H1 (cell line): ENCODE measurements around the gene PRICKLE2. TPM values are rescaled to one million over a fixed set of nuclear protein-coding genes. Genes with fewer than 3 reads are reported as not detected.

ENCODE experiments used
- CTCF ChIA-PET: fragments of 300-600 bp; sonication (Branson Sonifier 250); formaldehyde crosslinking; loops from one replicate; lab custom pipeline; 2021; ENCODE audit not compliant: partially characterized antibody; lab: Charles Lee
- POLR2A ChIA-PET: fragments of 300-600 bp; sonication (Branson Sonifier 250); formaldehyde crosslinking; loops from one replicate; lab custom pipeline; 2021; ENCODE audit warnings: inconsistent platforms; ENCODE audit not compliant: partially characterized antibody; lab: Charles Lee
- DNase-seq, 2 experiments: peaks; one replicate each; pipeline versions ENCODE4 v3.0.0 to v3.0.0-alpha.2; 2010 to 2022; ENCODE audit warnings: low spot score in 2 of 2, low read depth in 1 of 2, mixed read lengths in 1 of 2
- FAIRE-seq: peaks from 2 replicates; lab custom pipeline; 2011; peaks lifted over from hg19 to GRCh38; lab: Jason Lieb, UNC
- H2AFZ ChIP-seq: 2 replicates; pipeline ENCODE4 v1.8.1; 2012; ENCODE audit warnings: low read length, inconsistent platforms
- H2AK5ac ChIP-seq: 2 replicates; pipeline ENCODE4 v1.6.1; 2013; ENCODE audit warnings: low read depth, low read length
- H2BK120ac ChIP-seq: replicated peaks from 2 replicates; pipeline ENCODE3; 2013; ENCODE audit warnings: low read depth, low read length, inconsistent platforms
- H2BK12ac ChIP-seq: 2 replicates; pipeline ENCODE4 v1.6.1; 2013; ENCODE audit warnings: low read depth, low read length
- H2BK15ac ChIP-seq: 2 replicates; pipeline ENCODE4 v1.6.1; 2013; ENCODE audit warnings: low read length
- H2BK20ac ChIP-seq: 2 replicates; pipeline ENCODE4 v1.6.1; 2013; ENCODE audit warnings: low read length
- H2BK5ac ChIP-seq: 2 replicates; pipeline ENCODE4 v1.6.1; 2013; ENCODE audit warnings: low read depth, low read length
- H3K14ac ChIP-seq: 2 replicates; pipeline ENCODE4 v1.6.1; 2013; ENCODE audit warnings: inconsistent platforms; ENCODE audit not compliant: insufficient read length
- H3K18ac ChIP-seq: 2 replicates; pipeline ENCODE4 v1.6.1; 2013; ENCODE audit warnings: low read length; ENCODE audit errors: extremely low read depth
- H3K23ac ChIP-seq: 2 replicates; pipeline ENCODE4 v1.6.1; 2013; ENCODE audit warnings: inconsistent platforms; ENCODE audit not compliant: insufficient read length
- H3K23me2 ChIP-seq: 2 replicates; pipeline ENCODE4 v1.6.1; 2013; ENCODE audit warnings: low read depth, low read length
- H3K27ac ChIP-seq: 2 replicates; pipeline ENCODE4 v1.6.1; 2011; ENCODE audit warnings: low read depth, low read length, inconsistent platforms
- H3K27me3 ChIP-seq, 4 experiments: replicated peaks in 1 of 4; 1 replicate in 1 of 4; 2 replicates in 3 of 4; pipeline versions ENCODE4 v1.6.1 to v1.8.1; 2011 to 2013; ENCODE audit warnings: low read length in 3 of 4, mild to moderate bottlenecking in 3 of 4, inconsistent platforms in 2 of 4, mixed read lengths in 2 of 4, moderate library complexity in 1 of 4; ENCODE audit not compliant: control insufficient read depth in 3 of 4, insufficient read depth in 3 of 4; ENCODE audit errors: extremely low read depth in 1 of 4
- H3K36me3 ChIP-seq, 4 experiments: 2 replicates each; pipeline versions ENCODE4 v1.6.1 to v1.8.1; 2011 to 2013; ENCODE audit warnings: mild to moderate bottlenecking in 4 of 4, low read length in 3 of 4, moderate library complexity in 2 of 4, control low read depth in 1 of 4, inconsistent platforms in 1 of 4; ENCODE audit not compliant: insufficient read depth in 4 of 4, control insufficient read depth in 2 of 4
- H3K4ac ChIP-seq: replicated peaks from 2 replicates; pipeline ENCODE3; 2013; ENCODE audit warnings: low read length, low read depth, mixed read lengths, inconsistent platforms; ENCODE audit not compliant: insufficient read length
- H3K4me1 ChIP-seq, 4 experiments: replicated peaks in 1 of 4; 1 replicate in 1 of 4; 2 replicates in 3 of 4; pipeline versions ENCODE4 v1.6.1 to v1.8.1; 2011 to 2013; ENCODE audit warnings: low read length in 3 of 4, inconsistent platforms in 2 of 4, mixed read lengths in 1 of 4; ENCODE audit not compliant: insufficient read depth in 4 of 4, control insufficient read depth in 3 of 4
- H3K4me2 ChIP-seq, 2 experiments: 2 replicates each; pipeline versions ENCODE4 v1.6.1 to v1.8.1; 2011 to 2013; ENCODE audit warnings: low read depth in 2 of 2, low read length in 2 of 2, control low read depth in 1 of 2, inconsistent platforms in 1 of 2, mild to moderate bottlenecking in 1 of 2; ENCODE audit not compliant: insufficient read depth in 1 of 2
- H3K4me3 ChIP-seq, 4 experiments: fragments of 200-600, 300-600 bp in 1 of 4; sonication (generic), shearing (Covaris generic), sonication (Bioruptor Twin) in 1 of 4; 2 replicates each; pipeline versions ENCODE4 v1.5.1 to v1.8.1; 2011 to 2016; ENCODE audit warnings: low read length in 4 of 4, low read depth in 3 of 4, control low read depth in 2 of 4, inconsistent platforms in 2 of 4, mild to moderate bottlenecking in 2 of 4, mixed read lengths in 1 of 4, moderate library complexity in 1 of 4; ENCODE audit not compliant: insufficient read depth in 2 of 4; ENCODE audit errors: extremely low read depth in 1 of 4
- H3K56ac ChIP-seq: replicated peaks from 2 replicates; pipeline ENCODE3; 2013; ENCODE audit warnings: low read depth, mild to moderate bottlenecking, mixed read lengths, low read length, inconsistent platforms; ENCODE audit not compliant: insufficient read length
- H3K79me1 ChIP-seq: 2 replicates; pipeline ENCODE4 v1.6.1; 2013; ENCODE audit warnings: low read depth, low read length, control low read depth
- H3K79me2 ChIP-seq, 2 experiments: 2 replicates each; pipeline versions ENCODE4 v1.6.1 to v1.8.1; 2012 to 2013; ENCODE audit warnings: low read length in 2 of 2, mild to moderate bottlenecking in 2 of 2, inconsistent platforms in 1 of 2; ENCODE audit not compliant: insufficient read depth in 2 of 2, control insufficient read depth in 1 of 2
- H3K9ac ChIP-seq, 4 experiments: replicated peaks in 1 of 4; 1 replicate in 1 of 4; 2 replicates in 3 of 4; pipeline versions ENCODE4 v1.6.1 to v1.8.1; 2011 to 2013; ENCODE audit warnings: low read depth in 3 of 4, low read length in 3 of 4, control low read depth in 2 of 4, mild to moderate bottlenecking in 2 of 4, moderate library complexity in 2 of 4, inconsistent platforms in 1 of 4; ENCODE audit errors: extremely low read depth in 1 of 4
- H3K9me3 ChIP-seq, 2 experiments: 2 replicates each; pipeline versions ENCODE4 v1.6.1 to v1.8.1; 2012 to 2013; ENCODE audit warnings: mild to moderate bottlenecking in 2 of 2, moderate library complexity in 2 of 2, control low read depth in 1 of 2, inconsistent platforms in 1 of 2, low read depth in 1 of 2, low read length in 1 of 2, mixed read lengths in 1 of 2; ENCODE audit not compliant: insufficient read depth in 2 of 2
- H4K20me1 ChIP-seq, 2 experiments: replicated peaks in 1 of 2; 2 replicates each; pipeline versions ENCODE3 to v1.8.1; 2011 to 2013; ENCODE audit warnings: inconsistent platforms in 2 of 2, low read length in 2 of 2, mild to moderate bottlenecking in 1 of 2; ENCODE audit not compliant: insufficient read depth in 2 of 2, control insufficient read depth in 1 of 2
- H4K5ac ChIP-seq: 2 replicates; pipeline ENCODE4 v1.6.1; 2013; ENCODE audit warnings: low read length, low read depth, mixed read lengths, inconsistent platforms; ENCODE audit not compliant: insufficient read length
- H4K8ac ChIP-seq: 2 replicates; pipeline ENCODE4 v1.8.0; 2013; ENCODE audit warnings: mild to moderate bottlenecking, moderate library complexity, low read length, inconsistent platforms; ENCODE audit not compliant: insufficient read depth; ENCODE audit errors: extremely low read depth
- H4K91ac ChIP-seq: replicated peaks from 2 replicates; pipeline ENCODE3; 2013; ENCODE audit warnings: low read length, mixed read lengths, inconsistent platforms; ENCODE audit not compliant: insufficient read length
- BCL11A ChIP-seq, 2 experiments: IDR thresholded peaks; one replicate each; pipeline ENCODE4 v1.6.1; 2011; ENCODE audit warnings: low read depth in 2 of 2, low read length in 2 of 2, mild to moderate bottlenecking in 2 of 2
- CBX5 ChIP-seq: fragments of 300-800, 300-1000 bp; sonication (generic); IDR thresholded peaks from 2 replicates; pipeline ENCODE4 v1.7.1; 2016; ENCODE audit warnings: antibody characterized with exemption, low read length, low read depth
- CBX8 ChIP-seq: fragments of 300-800, 300-1000 bp; sonication (generic); IDR thresholded peaks from 2 replicates; pipeline ENCODE4 v1.7.1; 2016; ENCODE audit warnings: low read depth, low read length, borderline replicate concordance
- CEBPB ChIP-seq: IDR thresholded peaks from 2 replicates; pipeline ENCODE4 v1.6.1; 2012; ENCODE audit warnings: low read depth, low read length
- POLR2A ChIP-seq, 2 experiments: IDR thresholded peaks; 1 replicate in 1 of 2; 2 replicates in 1 of 2; pipeline ENCODE4 v1.6.1; 2011; ENCODE audit warnings: low read depth in 2 of 2, low read length in 2 of 2, mild to moderate bottlenecking in 2 of 2; ENCODE audit errors: control extremely low read depth in 1 of 2
- POLR2AphosphoS5 ChIP-seq: IDR thresholded peaks from 2 replicates; pipeline ENCODE4 v1.6.1; 2011; ENCODE audit warnings: low read depth, low read length
- SIX5 ChIP-seq: IDR thresholded peaks from 2 replicates; pipeline ENCODE4 v1.6.1; 2011; ENCODE audit warnings: mild to moderate bottlenecking, low read depth, low read length
- SP4 ChIP-seq: IDR thresholded peaks from 2 replicates; pipeline ENCODE4 v1.6.1; 2012; ENCODE audit warnings: low read length, inconsistent platforms
- SUZ12 ChIP-seq: fragments of 200-600 bp; sonication (generic); IDR thresholded peaks from 2 replicates; pipeline ENCODE4 v1.6.1; 2012; ENCODE audit warnings: mild to moderate bottlenecking, inconsistent platforms, low read length, moderate library complexity, mixed read lengths
- TAF1 ChIP-seq: IDR thresholded peaks from 2 replicates; pipeline ENCODE4 v1.6.1; 2011; ENCODE audit warnings: mild to moderate bottlenecking, low read depth, low read length
- TCF12 ChIP-seq: IDR thresholded peaks from 2 replicates; pipeline ENCODE4 v1.6.1; 2011; ENCODE audit warnings: low read depth, mild to moderate bottlenecking, low read length
- YY1 ChIP-seq: IDR thresholded peaks from 2 replicates; pipeline ENCODE4 v1.6.1; 2011; ENCODE audit warnings: low read depth, mild to moderate bottlenecking, low read length
- WGBS, 2 experiments: shearing (Covaris generic) in 1 of 2; methylation state at CpG; one replicate each; pipeline versions ENCODE4 v1.1.6 to v1.1.7; 2013 to 2015; ENCODE audit warnings: low lambda C conversion rate in 2 of 2, mixed read lengths in 2 of 2, inconsistent platforms in 1 of 2, low coverage in 1 of 2, missing lambda C conversion rate in 1 of 2; ENCODE audit not compliant: insufficient replicate concordance in 2 of 2, insufficient coverage in 1 of 2, insufficient read length in 1 of 2; ENCODE audit errors: extremely low coverage in 1 of 2, missing lambda C conversion rate in 1 of 2; 5-methylcytosine and 5-hydroxymethylcytosine counted together
- polyA plus RNA-seq, 7 experiments: library from polyadenylated mRNA; depleted of rRNA in 3 of 7; stranded (reverse) in 5 of 7; unstranded in 2 of 7; fragments of >200 nt in 5 of 7; fragments of 200-250 nt in 2 of 7; gene quantifications; 1 replicate in 5 of 7; 2 replicates in 1 of 7; 4 replicates in 1 of 7; pipeline versions ENCODE4 v1.2.1 to v1.2.3, GENCODE V29; 2011 to 2013; ENCODE audit warnings: missing spikeins in 2 of 7, mixed read lengths in 2 of 7
- total RNA-seq: library from RNA; stranded (reverse); fragmentation: NEBNext Ultra II Directional; extraction: Animal tissue kit (Norgen Biotek cat#: 25700); gene quantifications from 2 replicates; pipeline ENCODE4 v1.2.1, GENCODE V29; 2021
- TF ChIP-seq, protein P1 (sequence below): IDR thresholded peaks from 2 replicates; pipeline ENCODE4 v1.6.1; 2012; ENCODE audit warnings: inconsistent platforms

Gene PRICKLE2
- total and polyA plus RNA-seq, 2 of the 8 experiments (the other 6 are each of a cell fraction or from before 2014, with no cell fraction given) = 2.9 to 8.0 TPM

DNA sequence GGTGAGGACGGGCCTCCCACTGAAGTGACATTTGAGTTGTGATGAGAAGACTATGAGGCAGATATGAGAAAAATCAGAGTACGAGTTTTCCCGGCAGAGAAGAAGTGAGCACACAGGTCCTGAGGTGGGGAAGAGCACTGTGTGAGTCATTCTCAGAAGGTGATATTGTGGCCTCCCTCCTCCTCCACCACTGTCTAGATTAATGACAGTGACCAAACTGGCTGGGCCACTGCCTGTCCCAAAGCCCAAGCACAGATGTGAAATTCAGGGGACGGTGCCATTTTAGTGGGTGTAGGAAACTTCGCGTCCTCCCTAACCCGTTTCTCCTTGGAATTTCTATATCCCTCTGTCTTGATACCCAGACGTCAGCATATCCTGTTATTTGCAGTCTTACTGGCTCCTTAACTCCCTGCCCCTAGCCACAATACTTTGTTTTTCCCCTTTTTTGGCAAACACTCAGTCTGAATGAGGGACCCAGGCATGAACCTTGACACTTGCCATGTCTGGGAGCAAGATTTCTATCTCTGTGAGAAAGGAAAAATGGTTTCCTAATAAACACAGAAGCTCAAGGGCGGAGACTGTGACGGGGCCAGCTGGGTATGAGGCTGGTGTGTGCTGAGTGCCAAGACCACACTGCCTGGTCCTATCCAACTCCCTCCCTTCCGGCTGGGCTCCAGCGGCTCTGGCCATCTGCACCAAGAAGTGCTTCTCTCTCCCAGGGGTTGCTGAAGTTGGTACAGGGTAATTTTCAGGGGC, 15.2 kb downstream of the PRICKLE2 start:
- no peaks in the 10 kb centered on the region for H3K9me3 ChIP-seq
- no peak overlapping the region for H2BK15ac ChIP-seq
- H2BK12ac ChIP-seq = no peak overlapping the region
- no peaks in the 10 kb centered on the region for H3K27me3 ChIP-seq
- H3K79me2 ChIP-seq = no peaks in the 10 kb centered on the region
- H3K79me1 ChIP-seq = no peaks in the 10 kb centered on the region
- no peak overlapping the region for H3K56ac ChIP-seq
- peaks cover under 1 to 7% (median 2%) of the 10 kb centered on the region in 4 experiments; a peak in 3 of 7 replicates for H3K4me1 ChIP-seq
- H2AFZ ChIP-seq = no peak overlapping the region
- H2BK5ac ChIP-seq = no peak overlapping the region
- FAIRE-seq (no peak), DNase-seq (no peak)
- no peak overlapping the region for H3K18ac ChIP-seq
- ChIA-PET CTCF (no interaction called here), POLR2A (no interaction called here)
- no peak overlapping the region for H4K8ac ChIP-seq
- H3K23ac ChIP-seq = no peak overlapping the region
- H3K9ac ChIP-seq = no peak overlapping the region
- H3K27ac ChIP-seq = no peak overlapping the region
- peak overlapping the region; percentile 71; the same call in 1 of the 2 replicates for H2AK5ac ChIP-seq
- H3K14ac ChIP-seq = no peak overlapping the region
- H4K20me1 ChIP-seq = peaks cover 0 to 2% of the 10 kb centered on the region in 2 experiments
- no peak overlapping the region for H2BK20ac ChIP-seq
- H4K91ac ChIP-seq = no peak overlapping the region
- no peak overlapping the region for H3K4ac ChIP-seq
- peaks cover 8% of the 10 kb centered on the region; the same call in 1 of the 2 replicates for H3K23me2 ChIP-seq
- WGBS, 2 experiments = 90% methylated on average over 12 of the region's 12 CpGs; no CpG with 5 or more reads in 1 of the 2 experiments
- H3K4me2 ChIP-seq = no peak overlapping the region
- no peak for TF ChIP-seq POLR2AphosphoS5
- no peak for TF ChIP-seq SUZ12
- TF ChIP-seq SP4 = no peak
- no peak for TF ChIP-seq YY1
- TF ChIP-seq, protein P1, sequence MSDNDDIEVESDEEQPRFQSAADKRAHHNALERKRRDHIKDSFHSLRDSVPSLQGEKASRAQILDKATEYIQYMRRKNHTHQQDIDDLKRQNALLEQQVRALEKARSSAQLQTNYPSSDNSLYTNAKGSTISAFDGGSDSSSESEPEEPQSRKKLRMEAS = no peak
- TF ChIP-seq CEBPB = no peak
- no peak for TF ChIP-seq BCL11A (IDR thresholded peaks at IDR 0.05; ENCODE audit: low read depth in 2 of 2, low read length in 2 of 2)
- TF ChIP-seq TCF12 = no peak
- TF ChIP-seq SIX5 = no peak
- TF ChIP-seq CBX5 = no peak
- TF ChIP-seq CBX8 = no peak
- no peak for TF ChIP-seq TAF1
- TF ChIP-seq POLR2A (IDR thresholded peaks at IDR 0.05; ENCODE audit: control extremely low read depth in 1 of 2, low read depth in 2 of 2, low read length in 2 of 2) = no peak
- no peak overlapping the region for H3K4me3 ChIP-seq
- no peak overlapping the region for H4K5ac ChIP-seq
- H3K36me3 ChIP-seq = no peaks in the 10 kb centered on the region
- H2BK120ac ChIP-seq = no peak overlapping the region
